Esophagus muscularis mucosa (tissue), 4 donors: ENCODE results near the gene DDX41. TPM values are rescaled to one million over a fixed set of nuclear protein-coding genes. Genes with fewer than 3 reads are reported as not detected.
"Not testable (repeated sequence)": the region's sequence is repeated elsewhere in the genome, so short reads cannot be mapped to it uniquely, and the experiment has no call there.

Experiments
- DNase-seq: peaks from one replicate; pipeline ENCODE4 v3.0.0-alpha.2; 2017; ENCODE audit errors: extremely low spot score
- H3K27ac ChIP-seq, 4 donors: fragments of 200-600 bp; sonication (generic); replicated peaks in 1 of 4; 1 replicate in 3 of 4; 2 replicates in 1 of 4; pipeline ENCODE4 v1.5.1; 2016 to 2019; ENCODE audit warnings: mild to moderate bottlenecking in 1 of 4
- H3K27me3 ChIP-seq, 4 donors: fragments of 200-600 bp; sonication (generic); one replicate each; pipeline versions ENCODE4 v1.5.1 to v1.6.0; 2016 to 2019
- H3K36me3 ChIP-seq, 4 donors: fragments of 200-600 bp; sonication (generic); one replicate each; pipeline ENCODE4 v1.5.1; 2016 to 2019
- H3K4me1 ChIP-seq, 4 donors: fragments of 200-600 bp; sonication (generic); one replicate each; pipeline ENCODE4 v1.5.1; 2016 to 2019
- H3K4me3 ChIP-seq, 4 donors: fragments of 200-600 bp; sonication (generic); 1 replicate in 2 of 4; 2 replicates in 2 of 4; pipeline ENCODE4 v1.5.1; 2016 to 2019; ENCODE audit warnings: mild to moderate bottlenecking in 4 of 4, moderate library complexity in 1 of 4
- H3K9me3 ChIP-seq, 4 donors: fragments of 200-600 bp; sonication (generic); 1 replicate in 3 of 4; 2 replicates in 1 of 4; pipeline ENCODE4 v1.5.1; 2016 to 2019
- CTCF ChIP-seq, 3 experiments: fragments of 200-600 bp in 2 of 3; fragments of 450-650 bp in 1 of 3; sonication (generic) in 2 of 3; IDR thresholded peaks; one replicate each; pipeline ENCODE4 v1.5.1; 2017 to 2019; ENCODE audit warnings: antibody characterized with exemption in 3 of 3, mild to moderate bottlenecking in 2 of 3, moderate library complexity in 1 of 3
- EP300 ChIP-seq: sonication (generic); formaldehyde crosslinking; IDR thresholded peaks from one replicate; pipeline ENCODE4 v1.6.1; 2017; ENCODE audit warnings: antibody characterized with exemption
- POLR2A ChIP-seq: fragments of 450-650 bp; IDR thresholded peaks from one replicate; pipeline ENCODE4 v1.6.1; 2017; ENCODE audit warnings: antibody characterized with exemption, moderate library complexity, mild to moderate bottlenecking, low read depth
- POLR2AphosphoS5 ChIP-seq, 2 donors: sonication (generic); formaldehyde crosslinking; IDR thresholded peaks; one replicate each; pipeline ENCODE4 v1.6.1; 2017; ENCODE audit warnings: antibody characterized with exemption in 2 of 2
- WGBS: methylation state at CpG from one replicate; pipeline ENCODE4 v1.1.5; 2018; 5-methylcytosine and 5-hydroxymethylcytosine counted together
- intact Hi-C: fragments of 100-400 bp; cut with DNase I; formaldehyde crosslinking; loops from one replicate; pipeline ENCODE4 v1.15.1; 2023
- total RNA-seq, 4 donors: library from RNA; depleted of rRNA; stranded (reverse); fragments of >200 nt; gene quantifications; one replicate each; pipeline versions ENCODE4 v1.1.0 to v1.2.1, GENCODE V29; 2016

DDX41 gene
- total RNA-seq = 10 to 100 TPM; 58.1 to 92.1 (median 66.0) TPM

GRCh38 chr5:177516601-177517568, at the start of gene DDX41:
Gene DDX41 (minus strand): TSS chr5:177516961. CDS start chr5:177516945, 16 bp downstream.
- DNase-seq = peak; percentile 99
- intact Hi-C loops = loop anchor here (5.0 kb wide), 1 partner anchor 35 kb away; the partner anchor contains the start of gene FAM193B
- Histone ChIP-seq H3K4me1 (peaks cover 17 to 49% (median 32%) of the 10 kb centered on the region in 4 donors), H3K27me3 (no peaks in the 10 kb centered on the region), H3K36me3 (peaks cover 56 to 66% (median 65%) of the 10 kb centered on the region in 4 donors), H3K4me3 (peak within 1 kb of the TSS; percentile 79 to 98 (median 94)), H3K27ac (peak within 1 kb of the TSS; percentile 85 to 91 (median 90)), H3K9me3 (no peaks in the 10 kb centered on the region)
- no peak for TF ChIP-seq POLR2A
- TF ChIP-seq POLR2AphosphoS5 (IDR thresholded peaks at IDR 0.05) = peak; percentile 92 to 99
- TF ChIP-seq CTCF (IDR thresholded peaks at IDR 0.05) = peak; percentile 4 to 10 (median 8)
- TF ChIP-seq EP300 = no peak
- under 1% methylated on average over 50 of the region's 96 CpGs for WGBS

DNA sequence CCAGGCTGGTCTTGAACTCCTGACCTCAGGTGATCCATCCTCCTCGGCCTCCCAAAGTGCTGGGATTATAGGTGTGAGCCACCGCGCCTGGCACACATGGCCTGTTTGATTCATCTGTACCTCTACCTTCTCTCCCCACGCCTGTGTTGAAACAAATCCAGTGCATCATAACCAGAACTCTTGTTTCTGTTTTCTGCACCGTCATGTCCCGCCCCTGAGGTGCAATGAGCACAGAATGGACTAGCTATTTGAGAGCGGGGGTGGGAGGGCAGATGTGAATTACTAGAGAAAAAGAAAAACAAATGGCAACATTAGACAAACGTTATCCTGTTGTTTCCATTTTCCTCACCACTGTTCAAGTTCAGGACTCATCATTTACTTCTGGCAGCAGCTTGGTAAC, 48.3 kb upstream of the DDX41 start:
- no peak overlapping the region for H3K4me3 ChIP-seq
- no peaks in the 10 kb centered on the region for H3K9me3 ChIP-seq
- no peak for TF ChIP-seq POLR2A
- no peak for TF ChIP-seq EP300
- no peak for TF ChIP-seq CTCF (IDR thresholded peaks at IDR 0.05)
- no peak for TF ChIP-seq POLR2AphosphoS5 (IDR thresholded peaks at IDR 0.05)
- H3K27ac ChIP-seq = no peak overlapping the region
- H3K4me1 ChIP-seq = no peaks in the 10 kb centered on the region
- no peaks in the 10 kb centered on the region for H3K36me3 ChIP-seq
- intact Hi-C loops = no loop called here
- no peaks in the 10 kb centered on the region for H3K27me3 ChIP-seq
- no peak for DNase-seq
- 80% methylated on average over 8 of the region's 8 CpGs for WGBS

DNA sequence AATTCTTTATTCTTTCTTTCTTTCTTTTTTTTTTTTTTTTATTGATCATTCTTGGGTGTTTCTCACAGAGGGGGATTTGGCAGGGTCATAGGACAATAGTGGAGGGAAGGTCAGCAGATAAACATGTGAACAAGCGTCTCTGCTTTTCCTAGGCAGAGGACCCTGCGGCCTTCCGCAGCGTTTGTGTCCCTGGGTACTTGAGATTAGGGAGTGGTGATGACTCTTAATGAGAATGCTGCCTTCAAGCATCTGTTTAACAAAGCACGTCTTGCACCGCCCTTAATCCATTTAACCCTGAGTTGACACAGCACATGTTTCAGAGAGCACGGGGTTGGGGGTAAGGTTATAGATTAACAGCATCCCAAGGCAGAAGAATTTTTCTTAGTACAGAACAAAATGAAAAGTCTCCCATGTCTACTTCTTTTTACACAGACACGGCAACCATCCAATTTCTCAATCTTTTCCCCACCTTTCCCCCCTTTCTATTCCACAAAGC, 42.7 kb upstream of the DDX41 start:
- H3K4me1 ChIP-seq, intact Hi-C loops, H3K27ac ChIP-seq, H3K36me3 ChIP-seq, DNase-seq, H3K9me3 ChIP-seq, H3K4me3 ChIP-seq, H3K27me3 ChIP-seq: not testable (repeated sequence)
- 67% methylated on average over 8 of the region's 8 CpGs for WGBS

DNA sequence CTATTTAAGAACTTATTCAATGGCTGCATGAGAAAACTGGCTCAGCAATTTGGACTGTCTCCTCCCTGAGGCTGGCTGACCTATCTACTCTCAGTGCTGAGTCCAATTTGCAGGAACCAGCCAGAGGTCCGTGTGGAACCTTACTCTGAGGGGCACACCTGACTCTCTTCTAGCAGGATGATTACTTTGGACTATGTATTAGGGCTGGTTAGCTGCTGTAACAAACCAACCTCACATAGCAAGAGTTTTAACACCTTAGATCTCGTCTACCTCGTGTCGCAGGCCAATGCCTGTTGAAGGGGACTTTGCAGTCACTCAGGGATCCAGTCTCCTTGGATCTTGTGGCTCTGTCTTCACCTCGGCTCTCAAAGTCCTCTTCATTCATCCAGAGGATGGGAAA, 41.0 kb upstream of the DDX41 start:
- Histone ChIP-seq H3K9me3 (no peaks in the 10 kb centered on the region), H3K27me3 (no peaks in the 10 kb centered on the region), H3K4me3 (no peak overlapping the region), H3K36me3 (no peaks in the 10 kb centered on the region), H3K27ac (no peak overlapping the region), H3K4me1 (peaks cover 15 to 19% (median 17%) of the 10 kb centered on the region in 4 donors)
- 90% methylated on average over 5 of the region's 5 CpGs for WGBS
- no peak for TF ChIP-seq POLR2AphosphoS5 (IDR thresholded peaks at IDR 0.05)
- TF ChIP-seq CTCF (IDR thresholded peaks at IDR 0.05) = no peak
- no peak for TF ChIP-seq POLR2A
- no peak for TF ChIP-seq EP300
- no peak for DNase-seq
- intact Hi-C loops = no loop called here

DNA sequence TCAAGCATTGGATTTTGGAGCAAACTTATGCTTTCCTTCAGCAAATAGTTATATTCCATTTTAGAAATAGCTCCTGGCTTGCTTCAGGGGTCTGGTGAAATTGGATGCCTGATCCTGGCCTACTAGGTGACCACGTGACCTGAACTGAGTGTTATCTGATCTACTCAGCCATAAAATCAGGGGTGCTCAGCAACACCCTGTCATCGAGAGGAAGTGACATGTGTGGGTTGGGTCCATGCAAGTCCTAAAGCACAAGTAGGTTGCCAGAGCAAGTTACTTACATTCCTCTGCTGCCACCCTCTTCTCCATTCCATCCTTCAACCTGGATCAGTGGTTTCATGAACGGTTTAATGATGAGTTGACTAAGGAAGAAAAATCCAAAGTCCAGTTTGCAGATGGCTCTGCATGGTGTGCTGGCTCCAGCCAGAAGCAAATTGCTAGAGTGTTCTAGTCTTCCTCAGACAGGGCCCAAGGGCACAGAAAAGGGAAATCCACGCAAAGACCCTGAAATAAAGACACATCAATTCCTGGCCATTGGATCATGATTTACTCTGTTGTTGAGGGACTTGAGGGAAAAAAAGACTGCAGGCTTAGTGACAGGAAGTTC, 40.4 kb upstream of the DDX41 start:
- H3K36me3 ChIP-seq = peaks cover 0 to 4% (median 4%) of the 10 kb centered on the region in 4 donors
- TF ChIP-seq POLR2AphosphoS5 (IDR thresholded peaks at IDR 0.05) = no peak
- TF ChIP-seq POLR2A = no peak
- TF ChIP-seq CTCF (IDR thresholded peaks at IDR 0.05) = no peak
- TF ChIP-seq EP300 = no peak
- no peaks in the 10 kb centered on the region for H3K27me3 ChIP-seq
- H3K27ac ChIP-seq = no peak overlapping the region
- peaks cover 22 to 25% (median 23%) of the 10 kb centered on the region in 4 donors for H3K4me1 ChIP-seq
- intact Hi-C loops = no loop called here
- WGBS = 55% methylated on average over 4 of the region's 4 CpGs
- H3K4me3 ChIP-seq = no peak overlapping the region
- no peak for DNase-seq
- no peaks in the 10 kb centered on the region for H3K9me3 ChIP-seq
